GM23338 (cell line): ENCODE data around the gene ACSS3. TPM values are rescaled to one million over a fixed set of nuclear protein-coding genes. Genes with fewer than 3 reads are reported as not detected.

Experiments used
- ATAC-seq: fragments of 200-7000 bp; cut with Tn5 transposase; 3 replicates; pipeline ENCODE4 v1.9.1; 2020
- DNase-seq: peaks from one replicate; pipeline ENCODE4 v3.0.0-alpha.2; 2015; ENCODE audit warnings: low spot score
- H2AFZ ChIP-seq: fragments of 200-600 bp; sonication (generic); 2 replicates; pipeline ENCODE4 v1.8.0; 2016; ENCODE audit warnings: antibody characterized with exemption, mild to moderate bottlenecking, moderate library complexity
- H3F3A ChIP-seq: fragments of 200-600 bp; sonication (generic); replicated peaks from 2 replicates; pipeline ENCODE4 v1.8.0; 2017; ENCODE audit warnings: antibody characterized with exemption, mixed run types, low read depth
- H3K27ac ChIP-seq: fragments of 200-600 bp; sonication (generic); 2 replicates; pipeline ENCODE4 v1.6.1; 2016; ENCODE audit warnings: low read depth
- H3K27me3 ChIP-seq: fragments of 200-600 bp; sonication (generic); 2 replicates; pipeline ENCODE4 v1.8.0; 2016; ENCODE audit warnings: mild to moderate bottlenecking, mixed run types, moderate library complexity; ENCODE audit not compliant: insufficient read depth
- H3K36me3 ChIP-seq: fragments of 200-600 bp; sonication (generic); 2 replicates; pipeline ENCODE4 v1.8.0; 2016; ENCODE audit warnings: mild to moderate bottlenecking; ENCODE audit not compliant: insufficient read depth
- H3K4me1 ChIP-seq: fragments of 200-600 bp; sonication (generic); 2 replicates; pipeline ENCODE4 v1.8.0; 2016; ENCODE audit warnings: mild to moderate bottlenecking, moderate library complexity; ENCODE audit not compliant: insufficient read depth
- H3K4me2 ChIP-seq: fragments of 200-600 bp; sonication (generic); 2 replicates; pipeline ENCODE4 v1.7.1; 2017; ENCODE audit warnings: mixed run types
- H3K4me3 ChIP-seq: fragments of 200-600 bp; sonication (generic); 2 replicates; pipeline ENCODE4 v1.6.1; 2016; ENCODE audit warnings: mixed run types
- H3K79me2 ChIP-seq: fragments of 200-600 bp; sonication (generic); replicated peaks from 2 replicates; pipeline ENCODE4 v1.8.0; 2017; ENCODE audit warnings: mild to moderate bottlenecking; ENCODE audit not compliant: insufficient read depth
- H3K9me2 ChIP-seq: fragments of 200-600 bp; sonication (generic); 2 replicates; pipeline ENCODE4 v1.8.0; 2017; ENCODE audit not compliant: insufficient read depth
- H4K20me1 ChIP-seq: fragments of 200-600 bp; sonication (generic); replicated peaks from 2 replicates; pipeline ENCODE4 v1.8.0; 2017; ENCODE audit warnings: mild to moderate bottlenecking; ENCODE audit not compliant: insufficient read depth
- H3K27ac Mint-ChIP-seq: 2 replicates; pipeline ENCODE4 v1.8.0; 2020; ENCODE audit warnings: inconsistent platforms, mild to moderate bottlenecking, moderate library complexity, mixed read lengths
- H3K27me3 Mint-ChIP-seq: 3 replicates; pipeline ENCODE4 v1.8.0; 2022; ENCODE audit warnings: low read depth, mild to moderate bottlenecking, moderate library complexity, mixed read lengths, inconsistent platforms; ENCODE audit not compliant: insufficient read depth, poor library complexity
- H3K36me3 Mint-ChIP-seq: 3 replicates; pipeline ENCODE4 v1.8.0; 2021; ENCODE audit warnings: low read depth, mild to moderate bottlenecking, inconsistent platforms, moderate library complexity, mixed read lengths
- H3K4me1 Mint-ChIP-seq: 3 replicates; pipeline ENCODE4 v1.8.0; 2020; ENCODE audit warnings: mild to moderate bottlenecking, inconsistent platforms, mixed read lengths
- H3K4me3 Mint-ChIP-seq: 3 replicates; pipeline ENCODE4 v1.8.0; 2021; ENCODE audit warnings: moderate library complexity, mild to moderate bottlenecking, inconsistent platforms, mixed read lengths
- H3K9me3 Mint-ChIP-seq: 3 replicates; pipeline ENCODE4 v1.8.0; 2020; ENCODE audit warnings: moderate library complexity, mild to moderate bottlenecking, inconsistent platforms, mixed read lengths
- CTCF ChIP-seq, 2 experiments: fragments of 200-600 bp in 1 of 2; sonication (generic) in 1 of 2; conservative IDR thresholded peaks; 2 replicates each; pipeline versions ENCODE4 v1.5.1 to v1.6.1; 2016 to 2017; ENCODE audit warnings: antibody characterized with exemption in 2 of 2, low read depth in 2 of 2, mild to moderate bottlenecking in 2 of 2, moderate library complexity in 1 of 2
- ETS1 ChIP-seq: IDR thresholded peaks from 2 replicates; pipeline ENCODE4 v1.6.1; 2016; ENCODE audit warnings: antibody characterized with exemption
- EZH2 ChIP-seq: fragments of 200-600 bp; sonication (generic); IDR thresholded peaks from one replicate; pipeline ENCODE4 v1.8.0; 2017; ENCODE audit warnings: antibody characterized with exemption, mild to moderate bottlenecking, low read depth; ENCODE audit not compliant: unreplicated experiment
- JUNB ChIP-seq: IDR thresholded peaks from one replicate; pipeline ENCODE4 v1.6.1; 2016; ENCODE audit warnings: antibody characterized with exemption; ENCODE audit not compliant: unreplicated experiment
- NANOG ChIP-seq: IDR thresholded peaks from 2 replicates; pipeline ENCODE4 v1.6.1; 2016; ENCODE audit warnings: antibody characterized with exemption, borderline replicate concordance
- REST ChIP-seq: IDR thresholded peaks from one replicate; pipeline ENCODE4 v1.6.1; 2018; ENCODE audit warnings: antibody characterized with exemption; ENCODE audit not compliant: unreplicated experiment
- STAT1 ChIP-seq: IDR thresholded peaks from one replicate; pipeline ENCODE4 v1.6.1; 2016; ENCODE audit warnings: antibody characterized with exemption; ENCODE audit not compliant: unreplicated experiment
- ZNF114 ChIP-seq: fragments of 250-450 bp; sonication (Bioruptor Pico); IDR thresholded peaks from 2 replicates; pipeline ENCODE4 v1.5.0; 2020; ENCODE audit warnings: mild to moderate bottlenecking, moderate library complexity
- ZNF462 ChIP-seq: fragments of 250-450 bp; sonication (Bioruptor Pico); IDR thresholded peaks from 2 replicates; pipeline ENCODE4 v1.5.0; 2020; ENCODE audit warnings: mild to moderate bottlenecking, moderate library complexity
- polyA plus RNA-seq: library from polyadenylated mRNA; unstranded; fragments of >200 nt; fragmentation: Nextera tagmentation; extraction: Ambion mirVana; gene quantifications from 2 replicates; pipeline ENCODE4 v1.2.1, GENCODE V29; 2016
- total RNA-seq: library from RNA; depleted of rRNA; stranded (reverse); fragments of >200 nt; shearing (Covaris generic); gene quantifications from 2 replicates; pipeline ENCODE4 v1.2.3, GENCODE V29; 2014

The ACSS3 gene
- total and polyA plus RNA-seq, 2 experiments from 2014 or later: 7.4 to 28.9 TPM

GRCh38 chr12:81147292-81147919 is 69.5 kb downstream of the ACSS3 start:
- ATAC-seq: no peak
- Mint-ChIP-seq H3K4me1 (no peaks in the 10 kb centered on the region), H3K36me3 (0 out of 3 replicates have a peak, but pooled peaks cover 5% of the 10 kb centered on the region), H3K4me3 (no peak overlapping the region), H3K27me3 (no peaks in the 10 kb centered on the region), H3K9me3 (no peaks in the 10 kb centered on the region), H3K27ac (peak overlapping the region; percentile 42; the same call in 1 of the 2 replicates)
- Histone ChIP-seq H3K9me2 (no peaks in the 10 kb centered on the region), H3F3A (no peaks in the 10 kb centered on the region), H3K36me3 (no peaks in the 10 kb centered on the region), H3K79me2 (no peaks in the 10 kb centered on the region), H3K4me3 (no peak overlapping the region), H3K4me2 (no peak overlapping the region), H3K27ac (no peak overlapping the region), H4K20me1 (no peaks in the 10 kb centered on the region), H3K4me1 (no peaks in the 10 kb centered on the region), H2AFZ (no peak overlapping the region), H3K27me3 (no peaks in the 10 kb centered on the region)
- peak in 1 of 2 experiments; percentile 41; a peak in 1 of 4 replicates for TF ChIP-seq CTCF (conservative IDR thresholded peaks at IDR 0.05; ENCODE audit: low read depth in 2 of 2)
- no peak for TF ChIP-seq ZNF462 (CRISPR knock-in tag)
- no peak for DNase-seq

- Histone ChIP-seq H3K27ac (no peak overlapping the region), H3K4me3 (no peak overlapping the region), H3K4me2 (no peak overlapping the region), H3K9me2 (no peaks in the 10 kb centered on the region), H2AFZ (no peak overlapping the region), H3K79me2 (no peaks in the 10 kb centered on the region), H3K36me3 (no peaks in the 10 kb centered on the region), H3K4me1 (no peaks in the 10 kb centered on the region), H4K20me1 (no peaks in the 10 kb centered on the region), H3K27me3 (no peaks in the 10 kb centered on the region), H3F3A (no peaks in the 10 kb centered on the region)
- DNase-seq (no peak), ATAC-seq (no peak)
- Mint-ChIP-seq H3K4me1 (no peaks in the 10 kb centered on the region), H3K27ac (no peak overlapping the region), H3K4me3 (no peak overlapping the region), H3K27me3 (no peaks in the 10 kb centered on the region), H3K9me3 (no peaks in the 10 kb centered on the region), H3K36me3 (no peaks in the 10 kb centered on the region)
- TF ChIP-seq JUNB (no peak), STAT1 (no peak), NANOG (no peak), ETS1 (no peak), EZH2 (no peak), REST (no peak), ZNF114 (no peak)
Observed at GRCh38 chr12:81150382-81150781, 72.5 kb downstream of the ACSS3 start.
